Kidney (tissue), 14 donors: ENCODE results near the gene MAML2. TPM values are rescaled to one million over a fixed set of nuclear protein-coding genes. Genes with fewer than 3 reads are reported as not detected.

Experiments used
- DNase-seq, 5 donors: peaks; one replicate each; pipeline ENCODE4 v3.0.0-alpha.2; 2013 to 2020
- FAIRE-seq: peaks from 2 replicates; lab custom pipeline; 2012; peaks lifted over from hg19 to GRCh38; lab: Jason Lieb, UNC
- H3K27ac ChIP-seq, 2 donors: one replicate each; pipeline ENCODE4 v1.7.0; 2013; ENCODE audit warnings: low read depth in 2 of 2, low read length in 2 of 2, inconsistent platforms in 1 of 2
- H3K27me3 ChIP-seq: one replicate; pipeline ENCODE4 v1.7.1; 2013; ENCODE audit warnings: low read length, inconsistent platforms; ENCODE audit not compliant: control insufficient read depth, insufficient read depth
- H3K36me3 ChIP-seq, 3 donors: one replicate each; pipeline versions ENCODE4 v1.7.0 to v1.7.1; 2013; ENCODE audit warnings: low read length in 3 of 3, control low read depth in 1 of 3, inconsistent platforms in 1 of 3; ENCODE audit not compliant: insufficient read depth in 3 of 3, control insufficient read depth in 2 of 3
- H3K4me1 ChIP-seq, 3 donors: one replicate each; pipeline versions ENCODE4 v1.7.0 to v1.7.1; 2013; ENCODE audit warnings: low read length in 3 of 3, inconsistent platforms in 1 of 3, low read depth in 1 of 3; ENCODE audit not compliant: control insufficient read depth in 2 of 3, insufficient read depth in 2 of 3
- H3K4me3 ChIP-seq, 3 donors: one replicate each; pipeline versions ENCODE4 v1.7.0 to v1.8.1; 2013; ENCODE audit warnings: low read length in 3 of 3, control low read depth in 1 of 3, inconsistent platforms in 1 of 3
- H3K9ac ChIP-seq, 3 donors: one replicate each; pipeline versions ENCODE4 v1.7.0 to v1.7.1; 2013; ENCODE audit warnings: low read length in 3 of 3, control low read depth in 1 of 3, inconsistent platforms in 1 of 3
- H3K9me3 ChIP-seq, 3 donors: one replicate each; pipeline versions ENCODE4 v1.7.0 to v1.7.1; 2013; ENCODE audit warnings: low read length in 3 of 3, control low read depth in 1 of 3, inconsistent platforms in 1 of 3; ENCODE audit not compliant: control insufficient read depth in 2 of 3, insufficient read depth in 1 of 3
- intact Hi-C: fragments of 100-400 bp; cut with DNase I; formaldehyde crosslinking; loops from one replicate; pipeline ENCODE4 v1.11.1; 2022
- polyA plus RNA-seq: library from polyadenylated mRNA; stranded (reverse); fragments of 350-450 nt; fragmentation: Illumina TruSeq; extraction: RNeasy Lipid Tissue Mini Kit (QIAGEN cat#74804); gene quantifications from one replicate; pipeline ENCODE4 v1.2.3, GENCODE V29; 2014; ENCODE audit warnings: low read depth, low replicate concordance; ENCODE audit not compliant: insufficient read depth
- total RNA-seq: library from RNA; stranded (reverse); fragmentation: NEBNext Ultra II Directional; extraction: Animal tissue kit (Norgen Biotek cat#: 25700); gene quantifications from one replicate; pipeline ENCODE4 v1.2.1, GENCODE V29; 2021
- TF ChIP-seq, protein P1 (sequence below): IDR thresholded peaks from 3 replicates; pipeline ENCODE4 v1.5.1; 2012; ENCODE audit warnings: mild to moderate bottlenecking, moderate library complexity, borderline replicate concordance; ENCODE audit not compliant: insufficient read depth; ENCODE audit errors: extremely low read depth
- donor health status: control.
- donor health status: control.
- donor health status: control.
- donor health status: control.
- donor health status: control.
- donor health status: DM: yes; HTN: yes; CAD: no.
- donor health status: Normal renal cell carcinoma (clear cell type).

MAML2 gene
- total and polyA plus RNA-seq, 2 donors from 2014 or later = 4.9 to 32.3 TPM

- TF ChIP-seq, protein P1, sequence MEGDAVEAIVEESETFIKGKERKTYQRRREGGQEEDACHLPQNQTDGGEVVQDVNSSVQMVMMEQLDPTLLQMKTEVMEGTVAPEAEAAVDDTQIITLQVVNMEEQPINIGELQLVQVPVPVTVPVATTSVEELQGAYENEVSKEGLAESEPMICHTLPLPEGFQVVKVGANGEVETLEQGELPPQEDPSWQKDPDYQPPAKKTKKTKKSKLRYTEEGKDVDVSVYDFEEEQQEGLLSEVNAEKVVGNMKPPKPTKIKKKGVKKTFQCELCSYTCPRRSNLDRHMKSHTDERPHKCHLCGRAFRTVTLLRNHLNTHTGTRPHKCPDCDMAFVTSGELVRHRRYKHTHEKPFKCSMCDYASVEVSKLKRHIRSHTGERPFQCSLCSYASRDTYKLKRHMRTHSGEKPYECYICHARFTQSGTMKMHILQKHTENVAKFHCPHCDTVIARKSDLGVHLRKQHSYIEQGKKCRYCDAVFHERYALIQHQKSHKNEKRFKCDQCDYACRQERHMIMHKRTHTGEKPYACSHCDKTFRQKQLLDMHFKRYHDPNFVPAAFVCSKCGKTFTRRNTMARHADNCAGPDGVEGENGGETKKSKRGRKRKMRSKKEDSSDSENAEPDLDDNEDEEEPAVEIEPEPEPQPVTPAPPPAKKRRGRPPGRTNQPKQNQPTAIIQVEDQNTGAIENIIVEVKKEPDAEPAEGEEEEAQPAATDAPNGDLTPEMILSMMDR = no peak
- DNase-seq = no peak
- no peak overlapping the region for H3K27ac ChIP-seq
- no peaks in the 10 kb centered on the region for H3K27me3 ChIP-seq
- no peak overlapping the region for H3K4me3 ChIP-seq
- no peak overlapping the region for H3K9ac ChIP-seq
- intact Hi-C loops = no loop called here
- no peak for FAIRE-seq
- H3K9me3 ChIP-seq = no peaks in the 10 kb centered on the region
- peaks cover 6 to 45% (median 9%) of the 10 kb centered on the region in 3 donors for H3K4me1 ChIP-seq
- peaks cover 0 to 7% (median 0%) of the 10 kb centered on the region in 3 donors for H3K36me3 ChIP-seq
Observed at GRCh38 chr11:96091476-96091875, 251.5 kb downstream of the MAML2 start.

DNA sequence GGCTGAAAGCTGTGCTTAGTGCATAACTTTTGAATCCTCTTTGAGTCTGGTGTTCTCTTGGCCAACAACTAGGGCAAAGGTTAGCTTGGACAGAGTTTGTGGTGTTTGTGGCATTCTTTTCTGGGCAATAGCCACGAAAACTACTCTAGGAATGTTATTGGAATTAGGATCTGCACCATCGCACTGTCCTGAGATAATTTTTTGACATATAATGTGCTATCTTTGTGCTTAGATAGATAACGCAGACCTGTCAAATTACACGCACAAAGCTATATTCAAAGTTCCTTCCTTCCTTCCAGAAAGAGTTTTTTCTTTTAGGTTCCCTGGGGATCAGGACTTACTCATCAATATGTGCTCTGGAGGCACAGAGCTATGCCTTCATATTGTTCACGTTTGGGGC, 252.3 kb downstream of the MAML2 start:
- peaks cover 0 to 7% (median 0%) of the 10 kb centered on the region in 3 donors for H3K36me3 ChIP-seq
- no peaks in the 10 kb centered on the region for H3K27me3 ChIP-seq
- intact Hi-C loops = no loop called here
- TF ChIP-seq, protein P1 = no peak
- FAIRE-seq (no peak), DNase-seq (no peak)
- H3K9ac ChIP-seq = no peak overlapping the region
- H3K27ac ChIP-seq = peak overlapping the region in 1 of 2 donors; percentile 55
- no peak overlapping the region for H3K4me3 ChIP-seq
- no peaks in the 10 kb centered on the region for H3K9me3 ChIP-seq
- peaks cover 4 to 38% (median 8%) of the 10 kb centered on the region in 3 donors for H3K4me1 ChIP-seq

- FAIRE-seq (no peak), DNase-seq (no peak)
- Histone ChIP-seq H3K4me3 (no peak overlapping the region), H3K27me3 (no peaks in the 10 kb centered on the region), H3K4me1 (peaks cover 0 to 38% (median 15%) of the 10 kb centered on the region in 3 donors), H3K27ac (no peak overlapping the region), H3K9me3 (no peaks in the 10 kb centered on the region), H3K36me3 (peaks cover 0 to 7% (median 0%) of the 10 kb centered on the region in 3 donors), H3K9ac (no peak overlapping the region)
- TF ChIP-seq, protein P1 = no peak
- intact Hi-C loops = no loop called here
Observed at GRCh38 chr11:96088914-96089313, 254.1 kb downstream of the MAML2 start.

- intact Hi-C loops = no loop called here
- H3K27me3 ChIP-seq = no peaks in the 10 kb centered on the region
- TF ChIP-seq, protein P1 = no peak
- no peaks in the 10 kb centered on the region for H3K9me3 ChIP-seq
- FAIRE-seq (no peak), DNase-seq (no peak)
- peaks cover 5 to 38% (median 16%) of the 10 kb centered on the region in 3 donors for H3K4me1 ChIP-seq
- no peak overlapping the region for H3K9ac ChIP-seq
- no peak overlapping the region for H3K4me3 ChIP-seq
- no peak overlapping the region for H3K27ac ChIP-seq
- no peaks in the 10 kb centered on the region for H3K36me3 ChIP-seq
Observed at GRCh38 chr11:96086111-96086510, 256.9 kb downstream of the MAML2 start.
